NK-92 (cell line): ENCODE results near the gene COL4A3.
"Not testable (repeated sequence)": the region's sequence is repeated elsewhere in the genome, so short reads cannot be mapped to it uniquely, and the experiment has no call there.

Source experiments
- DNase-seq: peaks from one replicate; lab custom pipeline; 2025; ENCODE audit not compliant: unreplicated experiment; lab: John Stamatoyannopoulos, UW

The COL4A3 gene

GRCh38 chr2:227154986-227155774 is 9.2 kb upstream of the COL4A3 start:
- no peak for DNase-seq

GRCh38 chr2:227160164-227160563 is 4.3 kb upstream of the COL4A3 start:
- DNase-seq = no peak

- no peak for DNase-seq
Observed at GRCh38 chr2:227161947-227162346, 2.5 kb upstream of the COL4A3 start.

DNA sequence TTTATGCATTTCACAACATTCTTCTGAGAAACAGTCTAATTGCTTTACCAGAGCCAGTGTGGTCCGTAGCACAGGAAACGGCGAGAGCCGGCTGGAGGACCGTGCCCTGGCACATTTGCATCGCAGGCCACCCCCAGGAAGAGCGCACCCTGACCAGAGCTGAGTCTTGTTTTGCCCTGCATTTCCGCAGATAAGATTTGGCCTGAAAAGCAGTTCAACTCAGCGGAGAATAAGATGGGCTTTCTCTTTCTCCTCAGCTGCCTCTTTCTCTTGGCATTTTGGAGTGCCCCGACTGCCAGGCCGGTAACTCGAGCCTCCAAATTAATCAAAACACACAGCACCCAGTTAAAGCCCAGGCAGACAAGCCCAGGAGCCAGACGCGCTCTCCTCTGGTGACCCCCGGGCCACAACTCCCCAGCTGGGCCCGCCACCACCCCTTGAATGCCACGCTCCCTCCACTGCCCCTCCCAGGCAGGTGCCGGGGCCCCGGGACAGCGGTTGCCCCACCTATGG is 883 bp upstream of the COL4A3 start:
- DNase-seq = no peak

DNA sequence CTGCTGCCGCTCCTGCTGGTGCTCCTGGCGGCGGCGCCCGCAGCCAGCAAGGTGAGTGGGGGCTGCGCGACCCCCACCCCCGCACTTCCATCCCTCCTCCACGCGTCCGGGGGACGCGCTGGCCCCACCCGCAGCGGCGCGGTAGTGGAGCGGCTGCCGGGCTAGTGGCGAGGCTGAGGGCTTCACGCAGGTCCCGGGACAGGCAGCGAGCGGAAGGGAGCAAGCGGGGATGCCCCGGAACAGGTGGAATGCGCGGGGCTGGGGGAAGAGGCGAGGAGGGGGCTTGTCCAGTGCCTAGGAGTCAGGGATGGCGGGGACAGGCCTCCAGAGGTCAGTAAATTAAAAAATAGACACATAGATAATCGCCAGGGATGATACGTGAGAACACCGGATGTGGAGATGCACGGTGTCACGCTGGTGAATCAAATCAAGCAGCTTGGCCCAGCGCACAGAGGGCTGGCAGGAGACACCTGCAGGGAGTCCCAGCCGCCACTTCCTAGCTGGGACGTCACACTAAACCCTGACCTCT is 403 bp downstream of the COL4A3 start:
- DNase-seq = no peak

DNA sequence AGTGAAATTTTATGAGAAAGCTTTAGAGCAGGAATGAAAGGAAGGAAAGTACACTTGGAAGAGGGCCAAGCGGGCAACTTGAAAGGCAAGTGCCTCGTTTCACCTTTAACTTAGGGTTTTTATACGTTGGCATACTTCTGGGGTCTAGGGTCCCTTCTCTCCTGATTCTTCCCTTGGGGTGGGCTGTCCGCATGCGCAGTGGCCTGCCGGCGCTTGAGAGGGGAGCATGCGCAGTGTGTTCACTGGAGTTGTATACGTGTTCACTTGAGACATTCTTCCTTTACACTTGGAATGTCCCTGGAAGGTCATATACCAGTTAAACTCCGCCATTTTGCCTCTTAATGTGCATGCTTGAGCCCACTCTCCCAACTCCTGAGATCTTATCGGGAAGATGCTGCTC is 7.4 kb downstream of the COL4A3 start:
- DNase-seq = not testable (repeated sequence)

- DNase-seq = no peak
Observed at GRCh38 chr2:227177592-227178336, 13.3 kb downstream of the COL4A3 start.

DNA sequence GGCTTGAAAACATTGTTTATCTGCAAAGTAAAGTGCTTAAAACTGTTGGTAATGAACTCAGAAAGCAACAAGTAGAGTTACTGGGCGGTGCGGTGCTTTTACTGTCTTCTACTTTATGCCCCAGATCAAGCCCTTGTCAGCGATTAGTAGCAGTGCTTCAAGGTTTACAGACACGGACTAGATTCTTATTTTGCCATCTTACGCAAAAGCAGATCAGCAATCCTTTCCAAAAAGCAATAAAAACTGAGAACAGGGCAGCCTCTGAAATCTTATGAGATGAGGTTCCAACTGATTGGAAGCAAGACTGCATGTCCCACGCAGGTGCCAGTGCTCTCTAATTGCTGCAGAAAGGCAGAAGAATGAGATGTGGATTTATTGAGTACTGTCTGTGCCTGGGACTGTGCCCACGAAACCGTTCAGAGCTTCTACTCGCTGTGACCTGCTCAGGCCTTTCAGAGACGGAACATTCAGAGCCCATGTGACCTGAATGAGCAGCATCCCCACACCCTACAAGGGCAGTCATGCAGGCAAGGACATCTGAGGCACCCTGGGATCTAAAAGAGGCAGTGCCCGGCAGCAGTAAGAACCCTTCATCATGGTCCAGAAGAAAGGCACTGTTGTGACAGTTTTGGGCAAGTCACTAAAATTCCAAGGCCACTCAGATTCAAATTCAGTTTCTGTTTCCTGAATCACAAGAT is 15.7 kb downstream of the COL4A3 start:
- DNase-seq = no peak

DNA sequence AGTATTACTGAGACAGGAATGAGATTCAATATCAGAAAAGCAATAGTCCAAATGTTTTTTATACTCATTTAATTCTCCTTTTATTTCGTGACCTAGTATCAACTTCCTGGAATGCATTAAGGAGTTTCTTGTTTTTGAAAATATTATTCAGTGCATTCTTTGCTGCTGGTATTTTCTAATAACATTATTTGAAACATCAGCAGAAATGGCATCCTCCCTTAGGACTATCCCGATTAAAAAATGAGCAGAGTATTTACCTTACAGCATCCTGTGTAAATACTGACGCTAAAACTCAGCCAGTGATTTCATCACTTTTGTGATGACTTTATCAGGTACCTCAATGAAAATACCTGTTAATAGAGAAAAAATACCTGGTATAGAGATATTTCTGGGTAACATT is 16.3 kb downstream of the COL4A3 start:
- no peak for DNase-seq

DNA sequence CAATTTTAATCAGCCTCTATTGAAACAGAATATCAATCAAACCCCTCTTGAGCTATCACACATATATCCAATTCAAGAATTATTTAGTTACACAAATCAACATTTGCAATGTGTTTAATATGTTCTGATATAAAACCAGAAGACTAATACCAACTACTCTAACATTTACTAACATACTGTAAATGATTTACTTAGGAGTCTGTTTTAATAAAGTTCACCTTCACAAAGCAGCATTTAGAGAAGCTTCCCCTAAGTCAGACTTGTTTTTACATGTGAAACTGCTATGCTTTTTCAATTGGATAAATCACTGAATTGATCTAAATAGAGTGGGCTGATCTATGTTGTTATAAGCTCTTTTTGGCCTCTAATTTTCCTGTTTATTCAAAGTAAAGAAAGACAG is 18.3 kb downstream of the COL4A3 start:
- DNase-seq = no peak

GRCh38 chr2:227183657-227184367 is 19.4 kb downstream of the COL4A3 start:
- no peak for DNase-seq

DNA sequence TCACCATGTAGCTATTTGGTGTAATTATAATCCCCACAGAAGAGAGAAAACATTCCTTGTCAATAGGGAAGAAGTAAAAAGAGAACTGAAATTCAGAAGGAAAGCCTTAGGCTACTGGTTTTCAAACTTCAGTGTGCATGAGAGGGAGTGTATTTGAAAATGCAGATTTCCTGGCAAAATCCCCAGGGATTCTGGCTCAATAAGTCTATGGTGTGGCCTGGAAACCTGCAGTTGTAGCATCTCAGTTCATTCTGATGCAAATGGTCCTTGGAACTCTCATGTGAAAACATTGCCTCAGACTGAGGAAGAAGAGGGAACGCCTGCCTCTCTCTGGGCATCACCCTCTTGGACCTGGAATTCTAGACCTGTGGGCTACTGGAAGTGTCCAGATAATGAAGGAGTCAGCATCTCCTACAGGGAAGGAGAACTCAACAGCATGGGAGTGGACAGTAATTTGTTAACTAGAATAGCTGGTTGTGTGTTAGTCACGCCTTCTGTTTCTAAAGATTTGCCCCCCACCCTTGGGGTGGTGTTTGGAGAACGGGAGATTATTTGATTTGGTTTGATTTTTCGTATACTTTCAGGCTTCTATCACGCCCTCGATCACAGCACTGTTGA is 21.3 kb downstream of the COL4A3 start:
- no peak for DNase-seq

GRCh38 chr2:227186751-227187150 is 22.3 kb downstream of the COL4A3 start:
- DNase-seq = no peak

- DNase-seq = no peak
Observed at GRCh38 chr2:227188292-227188691, 23.9 kb downstream of the COL4A3 start.

DNA sequence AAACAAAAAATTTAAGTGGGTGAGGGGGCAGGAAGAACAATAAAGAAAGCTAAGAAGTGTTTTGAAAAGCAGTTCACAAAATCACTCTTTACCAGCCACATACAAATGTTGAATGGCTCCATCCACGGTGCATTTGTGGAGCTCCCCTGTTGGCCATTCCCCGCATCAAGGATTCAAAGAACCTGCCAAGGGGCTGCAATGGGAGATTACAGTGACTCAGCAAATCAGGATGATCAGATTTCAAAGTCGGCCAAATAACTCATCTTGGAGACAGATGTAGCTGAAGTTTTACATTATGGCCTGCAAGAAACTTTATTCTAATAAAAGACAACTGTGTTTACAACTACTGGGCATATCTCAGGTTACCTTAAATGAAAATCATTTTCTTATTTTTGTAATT is 26.9 kb downstream of the COL4A3 start:
- DNase-seq = no peak

- no peak for DNase-seq
Observed at GRCh38 chr2:227192491-227192890, 28.1 kb downstream of the COL4A3 start.

DNA sequence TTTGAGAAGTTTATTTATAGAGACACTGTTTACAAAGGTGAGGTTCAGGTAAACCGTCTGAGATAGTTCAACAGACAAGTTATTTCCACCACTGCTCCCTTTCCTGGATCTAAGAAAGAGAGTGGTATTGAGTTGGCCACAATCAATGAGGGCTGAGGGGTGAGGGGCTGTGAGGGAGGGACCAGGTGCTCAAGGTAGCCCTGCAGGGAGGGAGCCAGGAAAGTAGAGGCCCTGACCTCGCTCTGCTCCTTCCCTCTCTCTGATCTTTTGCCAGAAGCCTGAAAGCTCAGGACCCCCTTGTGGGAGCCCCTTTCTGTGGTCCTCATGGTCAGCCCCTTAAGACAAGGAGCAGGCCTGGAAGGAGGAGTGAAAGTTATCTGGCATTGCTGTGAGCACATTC is 29.8 kb downstream of the COL4A3 start:
- DNase-seq = no peak

DNA sequence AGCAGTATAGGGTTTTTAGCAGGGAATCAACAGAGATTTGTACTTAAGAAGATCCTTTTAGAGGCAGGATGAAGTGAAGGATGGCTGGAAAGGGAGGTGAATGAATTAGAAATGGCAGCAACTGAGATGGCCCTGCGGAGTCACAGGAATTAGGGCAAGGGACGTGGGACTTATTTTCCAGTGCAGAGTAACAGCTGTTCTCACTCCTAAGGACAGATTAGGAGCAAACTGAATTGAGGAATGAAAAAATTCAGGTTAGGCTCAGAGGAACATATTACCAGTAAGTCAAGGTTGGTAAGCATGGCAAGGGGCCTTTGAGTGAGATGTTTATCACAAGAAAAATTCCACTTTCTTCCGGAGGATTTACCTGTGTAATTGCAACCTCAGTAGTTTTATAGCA is 34.4 kb downstream of the COL4A3 start:
- DNase-seq = no peak

DNA sequence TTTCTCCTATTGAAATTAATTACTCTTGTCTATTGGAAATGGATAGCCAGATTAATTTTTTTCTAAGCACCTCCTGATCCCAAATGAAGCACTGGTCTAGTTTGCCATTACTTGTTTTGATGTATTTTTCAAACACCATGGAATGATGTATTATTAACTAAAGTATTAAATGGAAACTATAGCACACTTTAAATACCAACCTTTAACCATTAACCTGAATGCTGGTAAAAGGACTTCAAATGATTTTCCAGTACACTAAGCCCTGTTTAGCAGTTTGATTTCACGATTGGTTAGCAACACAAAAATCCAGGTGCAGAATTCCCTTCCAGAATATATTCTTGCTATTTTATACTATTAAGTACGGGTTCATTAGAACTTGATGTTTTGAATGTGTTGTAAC is 37.3 kb downstream of the COL4A3 start:
- DNase-seq = no peak

- no peak for DNase-seq
Observed at GRCh38 chr2:227204452-227204851, 40.0 kb downstream of the COL4A3 start.
